ENCODE measurements around the gene TRIM5.
"Not testable (repeated sequence)": the region's sequence is repeated elsewhere in the genome, so short reads cannot be mapped to it uniquely, and the experiment has no call there.

TRIM5 gene

DNA sequence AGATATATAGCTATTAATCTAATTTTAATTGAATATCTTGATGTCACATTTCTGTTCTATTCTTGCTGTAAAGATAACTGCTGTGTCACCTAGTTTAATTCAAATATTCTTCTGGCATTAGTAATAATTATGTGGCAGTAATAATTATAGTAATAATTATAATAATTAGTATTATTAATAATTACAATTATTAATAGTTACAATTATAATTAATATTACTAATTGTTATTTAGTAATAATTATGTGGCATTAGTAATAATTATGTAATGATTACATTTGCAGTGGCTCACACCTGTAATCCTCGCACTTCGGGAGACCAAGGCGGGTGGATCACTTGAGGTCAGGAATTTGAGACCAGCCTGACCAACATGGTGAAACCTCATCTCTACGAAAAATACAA is 1.6 kb upstream of the TRIM5 start:
- no peak for DNase-seq

DNA sequence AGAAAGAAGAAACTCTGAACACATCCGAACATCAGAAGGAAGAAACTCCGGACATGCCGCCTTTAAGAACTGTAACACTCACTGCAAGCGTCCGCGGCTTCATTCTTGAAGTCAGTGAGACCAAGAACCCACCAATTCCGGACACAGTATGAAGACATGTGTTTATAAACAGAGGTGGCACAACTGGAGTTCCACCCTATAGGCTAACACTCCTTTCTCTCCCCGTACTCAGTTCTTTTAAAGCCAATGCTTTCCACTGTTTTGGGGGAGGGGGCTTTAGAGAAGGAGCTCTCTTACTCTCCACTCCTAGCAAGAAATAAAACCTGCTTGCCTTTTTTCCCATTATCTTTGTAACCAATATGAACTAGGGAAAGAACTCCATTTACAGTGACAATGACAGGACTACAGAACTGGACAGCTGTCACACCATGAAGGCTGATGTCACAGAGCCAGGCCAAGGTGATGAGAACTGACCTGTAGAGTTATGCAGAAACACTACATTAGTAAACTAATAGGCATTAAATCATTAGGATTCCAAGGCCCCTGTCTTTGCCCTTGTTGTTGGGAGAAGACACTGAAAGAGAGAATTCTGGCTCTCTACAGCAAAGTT is 733 bp downstream of the TRIM5 start:
- no peak for DNase-seq

DNA sequence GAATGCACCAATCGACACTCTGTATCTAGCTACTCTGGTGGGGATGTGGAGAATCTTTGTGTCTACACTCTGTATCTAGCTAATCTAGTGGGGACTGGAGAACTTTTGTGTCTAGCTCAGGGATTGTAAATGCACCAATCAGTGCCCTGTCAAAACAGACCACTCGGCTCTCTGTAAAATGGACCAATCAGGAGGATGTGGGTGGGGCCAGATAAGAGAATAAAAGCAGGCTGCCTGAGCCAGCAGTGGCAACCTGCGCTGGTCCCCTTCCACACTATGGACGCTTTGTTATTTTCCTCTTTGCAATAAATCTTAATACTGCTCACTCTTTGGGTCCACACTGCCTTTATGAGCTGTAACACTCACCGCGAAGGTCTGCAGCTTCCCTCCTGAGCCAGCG is 1.3 kb downstream of the TRIM5 start:
- DNase-seq: peak; percentile 37

DNA sequence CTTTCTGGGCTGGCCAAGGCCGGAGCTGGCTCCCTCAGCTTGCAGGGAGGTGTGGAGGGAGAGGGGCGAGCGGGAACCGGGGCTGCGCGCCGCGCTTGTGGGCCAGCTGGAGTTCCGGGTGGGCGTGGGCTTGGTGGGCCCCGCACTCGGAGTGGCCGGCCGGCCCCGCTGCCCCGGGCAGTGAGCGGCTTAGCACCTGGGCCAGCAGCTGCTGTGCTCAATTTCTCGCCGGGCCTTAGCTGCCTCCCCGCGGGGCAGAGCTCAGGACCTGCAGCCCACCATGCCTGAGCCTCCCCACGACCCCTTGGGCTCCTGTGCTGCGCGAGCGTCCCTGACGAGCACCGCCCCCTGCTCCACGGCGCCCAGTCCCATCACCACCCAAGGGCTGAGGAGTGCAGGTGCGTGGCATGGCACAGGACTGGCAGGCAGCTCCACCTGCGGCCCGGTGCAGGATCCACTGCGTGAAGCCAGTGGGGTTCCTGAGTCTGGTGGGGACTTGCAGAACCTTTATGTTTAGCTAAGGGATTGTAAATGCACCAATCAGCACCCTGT is 1.9 kb downstream of the TRIM5 start:
- not testable (repeated sequence) for DNase-seq

DNA sequence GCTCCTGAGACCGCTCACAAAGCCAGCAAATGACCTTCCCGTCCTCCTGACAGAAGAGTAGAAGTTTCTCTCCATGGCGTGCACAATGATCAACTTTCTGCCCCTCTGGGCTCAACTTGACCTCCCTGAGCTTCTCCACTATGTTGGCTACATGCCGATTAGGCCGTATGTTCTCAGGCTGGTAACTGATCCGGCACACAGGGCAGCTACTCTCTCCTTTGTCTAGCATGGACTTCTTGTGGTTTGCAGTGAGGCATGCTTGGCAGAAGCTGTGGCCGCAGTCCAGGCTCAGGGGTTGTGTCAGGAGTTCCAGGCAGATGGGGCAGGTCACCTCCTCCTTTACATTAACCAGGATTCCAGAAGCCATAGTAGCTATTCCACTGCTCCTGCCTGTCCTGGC is 5.1 kb downstream of the TRIM5 start:
- DNase-seq: no peak

DNA sequence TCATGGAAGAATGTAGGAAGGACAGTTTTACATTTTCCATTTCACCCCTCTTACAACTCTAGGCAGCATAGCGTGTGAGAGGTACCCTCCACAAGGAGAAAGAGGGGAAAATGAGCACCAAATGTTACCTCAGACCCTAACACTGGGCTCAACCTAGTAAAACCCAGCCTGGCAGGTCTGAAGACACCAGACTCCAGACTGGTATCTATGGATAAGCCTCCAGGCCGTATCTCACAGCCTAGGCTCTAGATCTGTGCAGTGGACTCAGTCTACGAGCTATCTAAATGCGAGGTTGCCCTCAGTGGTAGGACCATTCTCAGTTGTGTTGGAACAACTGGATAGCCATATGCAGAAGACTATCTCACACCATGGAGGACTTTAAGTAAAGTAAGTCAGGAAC is 10.5 kb downstream of the TRIM5 start:
- DNase-seq: no peak

DNA sequence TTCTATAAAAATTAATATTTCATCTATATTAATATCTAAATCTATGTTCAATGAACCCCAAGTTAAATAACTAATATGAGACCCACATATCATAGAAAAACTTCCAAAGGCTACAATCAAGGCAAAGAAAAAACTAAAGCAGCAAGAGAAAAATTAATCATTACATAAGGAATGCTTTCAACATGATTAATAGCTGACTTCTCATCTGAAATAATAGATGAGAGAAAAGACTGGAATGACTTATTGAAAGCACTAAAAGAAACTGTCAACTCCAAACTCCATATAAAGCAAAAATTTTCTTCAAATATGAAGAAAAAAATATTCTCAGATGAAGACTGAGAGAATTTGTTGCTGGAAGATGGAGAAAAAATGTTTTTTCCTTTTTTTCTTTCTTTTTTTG is 13.0 kb downstream of the TRIM5 start:
- no peak for DNase-seq

DNA sequence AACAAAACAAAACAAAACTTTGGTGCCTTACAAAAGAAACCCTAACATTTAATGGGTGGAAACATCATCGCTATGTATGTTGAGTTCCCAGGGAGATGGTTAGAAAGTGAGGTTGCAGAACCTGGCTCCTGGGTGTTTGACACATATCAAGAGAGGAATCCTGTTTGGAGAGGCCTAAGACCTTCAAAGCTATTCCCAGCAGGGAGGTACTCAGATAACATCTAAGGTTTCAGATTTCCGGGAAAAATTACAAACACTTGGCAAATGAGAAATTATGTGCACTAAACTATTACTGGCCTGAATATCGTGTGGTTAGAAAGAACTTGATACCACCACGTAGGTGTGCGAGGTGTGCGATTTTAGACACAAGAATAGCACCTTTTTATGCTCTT is 18.5 kb downstream of the TRIM5 start:
- no peak for DNase-seq

DNA sequence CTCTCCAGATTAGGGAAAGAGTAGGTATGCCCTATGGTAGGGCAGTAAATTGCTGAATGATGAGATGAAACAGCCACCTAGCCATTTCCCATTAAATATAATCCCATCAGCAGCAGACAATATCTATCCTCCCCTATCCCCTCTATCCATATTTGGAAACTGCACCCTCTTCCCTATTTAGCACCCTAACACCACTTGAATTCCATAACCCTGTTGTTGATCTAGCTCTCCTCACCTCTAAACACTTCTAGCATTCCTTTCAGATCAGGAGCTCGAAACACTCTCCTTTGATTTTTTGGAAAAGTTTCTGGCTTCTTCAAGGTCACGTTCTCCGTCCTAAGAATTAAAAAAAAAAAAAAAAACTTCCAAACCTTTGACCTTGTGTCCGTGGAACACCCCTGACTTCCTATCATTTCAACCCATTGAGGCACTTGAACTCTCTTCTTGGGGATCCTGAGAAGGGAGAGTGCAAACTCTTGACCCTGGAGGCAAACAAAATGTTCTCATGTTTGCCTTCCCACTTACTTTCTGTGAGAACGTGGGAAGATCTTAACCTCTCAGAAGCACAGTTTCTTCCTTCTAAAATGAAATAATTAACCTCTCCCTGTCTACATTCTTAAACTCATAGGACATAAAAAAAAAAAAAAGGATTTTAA is 19.0 kb downstream of the TRIM5 start:
- no peak for DNase-seq

DNA sequence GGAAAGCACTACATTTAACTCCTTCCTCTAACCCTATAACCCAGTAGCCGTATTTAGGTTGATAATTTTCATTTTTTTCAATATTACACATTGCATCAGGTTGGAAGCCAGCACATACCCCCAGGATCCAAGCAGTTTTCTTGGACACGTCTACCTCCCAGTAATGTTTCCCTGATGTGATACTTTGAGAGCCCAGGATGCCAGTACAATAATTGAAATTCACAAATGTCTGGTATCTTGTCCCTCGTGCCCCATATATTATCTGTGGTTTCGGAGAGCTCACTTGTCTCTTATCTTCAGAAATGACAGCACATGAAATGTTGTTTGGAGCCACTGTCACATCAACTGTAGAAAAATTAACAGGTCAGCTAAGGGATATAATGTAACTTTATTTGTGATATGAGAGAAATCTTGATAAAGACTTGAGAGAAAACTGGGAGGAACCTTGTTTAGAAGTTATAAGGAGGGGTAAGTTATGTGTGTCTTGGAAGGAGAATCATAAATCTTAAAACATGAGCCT is 19.8 kb downstream of the TRIM5 start:
- DNase-seq: no peak

DNA sequence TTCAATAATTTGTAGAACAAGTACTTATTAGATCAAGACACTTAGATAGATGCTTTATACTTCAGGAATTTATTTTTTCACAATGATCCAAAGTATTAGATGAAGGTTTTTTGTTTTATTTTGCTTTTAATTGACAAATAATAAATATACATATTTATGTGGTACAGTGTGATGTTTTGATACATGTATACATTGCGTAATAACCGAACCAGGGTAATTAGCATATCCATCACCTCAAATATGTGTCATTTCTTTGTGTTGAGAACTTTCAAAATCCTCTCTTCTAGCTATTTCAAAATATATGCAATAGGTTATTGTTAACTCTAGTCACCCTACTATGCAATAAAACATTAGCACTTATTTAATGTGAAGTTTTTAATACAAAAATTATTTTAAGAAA is 21.4 kb downstream of the TRIM5 start:
- no peak for DNase-seq

DNA sequence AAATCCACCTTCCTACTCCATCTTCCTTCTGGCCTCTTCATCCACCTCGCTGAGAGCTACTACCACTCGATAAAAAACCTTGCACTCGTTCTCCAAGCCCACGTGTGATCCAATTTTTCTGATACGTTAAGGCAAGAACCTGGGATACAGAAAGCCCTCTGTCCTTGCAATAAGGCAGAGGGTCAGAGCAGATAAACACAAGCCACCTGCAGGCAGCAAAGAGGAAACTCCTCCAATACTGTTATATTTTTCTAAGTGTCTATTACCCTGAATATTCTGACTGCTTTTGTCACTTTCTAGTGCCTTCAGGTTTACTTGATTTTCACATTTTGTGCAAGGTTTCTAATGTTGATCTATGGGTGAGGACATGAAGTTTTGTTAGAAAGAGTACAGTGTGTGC is 26.6 kb downstream of the TRIM5 start:
- DNase-seq: no peak

DNA sequence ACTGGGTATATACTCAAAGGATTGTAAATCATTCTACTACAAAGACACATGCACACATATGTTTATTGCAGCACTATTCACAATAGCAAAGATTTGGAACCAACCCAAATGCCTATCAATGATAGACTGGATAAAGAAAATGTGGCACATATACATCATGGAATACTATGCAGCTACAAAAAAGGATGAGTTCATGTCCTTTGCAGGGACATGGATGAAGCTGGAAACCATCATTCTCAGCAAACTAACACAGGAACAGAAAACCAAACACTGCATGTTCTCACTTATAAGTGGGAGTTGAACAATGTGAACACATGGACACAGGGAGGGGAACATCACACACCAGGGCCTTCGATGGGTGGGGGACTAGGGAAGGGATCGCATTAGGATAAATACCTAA is 27.9 kb downstream of the TRIM5 start:
- DNase-seq: not testable (repeated sequence)

DNA sequence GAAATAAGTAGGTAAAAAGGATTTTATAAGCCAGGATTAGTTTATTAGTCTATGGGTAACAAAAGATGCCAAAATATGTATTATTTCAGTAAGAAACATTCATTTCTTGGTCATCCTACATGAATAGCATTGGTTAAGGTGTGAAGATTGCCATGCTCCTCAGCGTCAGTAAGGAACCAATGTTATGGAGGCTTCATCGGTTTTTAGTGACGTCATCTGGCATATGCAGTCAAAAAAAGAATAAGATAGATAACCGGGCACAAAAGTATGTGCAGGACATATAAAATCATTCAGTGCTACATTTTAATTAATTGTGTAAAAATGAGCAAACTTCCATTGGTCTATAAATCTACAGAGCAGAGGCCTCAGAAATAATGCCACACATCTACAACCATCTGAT is 29.4 kb downstream of the TRIM5 start:
- DNase-seq: no peak

DNA sequence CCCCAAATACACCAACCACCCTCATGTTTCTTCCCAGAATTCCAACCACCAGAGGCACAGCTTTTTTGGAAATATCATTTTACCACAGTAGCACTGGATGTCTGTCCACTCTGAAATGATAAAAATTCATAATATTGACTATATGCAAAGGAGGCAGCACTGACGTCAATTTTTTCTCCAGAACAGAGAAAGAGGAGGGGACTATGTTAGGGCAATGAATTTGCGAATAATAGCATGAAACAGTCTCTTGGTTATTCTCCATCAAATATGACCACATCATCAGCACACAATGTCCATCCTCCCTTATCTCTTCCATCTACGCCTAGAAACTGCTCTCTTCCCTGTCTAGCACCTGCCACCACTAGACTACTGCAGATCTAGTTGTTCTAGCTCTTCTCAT is 38.7 kb downstream of the TRIM5 start:
- no peak for DNase-seq

DNA sequence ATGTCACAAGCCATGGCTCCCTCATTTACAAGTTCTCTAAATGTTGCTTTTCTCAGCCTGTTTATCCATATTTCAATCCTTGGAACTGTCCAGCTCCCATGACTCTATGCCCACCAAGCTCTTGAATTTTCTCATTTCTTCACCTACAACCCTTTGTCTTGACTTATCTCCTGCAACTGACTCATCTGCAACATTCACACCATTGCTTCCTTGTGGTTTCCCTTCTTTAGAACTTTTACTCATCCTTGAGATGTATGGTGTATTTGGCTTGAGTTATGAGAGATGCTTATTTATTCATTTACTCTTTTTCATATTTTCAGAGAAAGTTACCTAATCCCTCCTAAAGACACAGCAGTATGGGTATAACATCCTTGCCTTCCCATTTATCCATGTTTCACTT is 41.3 kb downstream of the TRIM5 start:
- DNase-seq: no peak

DNA sequence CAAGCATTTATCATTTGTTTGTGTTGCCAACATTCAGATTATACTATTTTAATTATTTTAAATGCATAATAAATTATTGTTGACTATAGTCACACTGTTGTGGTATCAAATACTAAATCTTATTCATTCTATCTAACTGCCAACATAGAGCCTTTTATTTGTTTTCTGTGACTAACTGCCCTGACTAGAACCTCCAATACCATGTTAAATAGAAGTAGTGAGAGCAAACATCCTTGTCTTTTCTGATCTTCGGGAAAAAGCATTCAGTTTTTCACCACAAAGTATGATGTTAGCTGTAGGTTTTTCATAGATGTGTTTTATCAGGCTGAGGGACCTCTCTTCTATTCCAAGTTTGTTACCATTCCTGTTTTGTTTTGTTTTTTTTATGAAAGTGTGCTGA is 44.9 kb downstream of the TRIM5 start:
- no peak for DNase-seq

DNA sequence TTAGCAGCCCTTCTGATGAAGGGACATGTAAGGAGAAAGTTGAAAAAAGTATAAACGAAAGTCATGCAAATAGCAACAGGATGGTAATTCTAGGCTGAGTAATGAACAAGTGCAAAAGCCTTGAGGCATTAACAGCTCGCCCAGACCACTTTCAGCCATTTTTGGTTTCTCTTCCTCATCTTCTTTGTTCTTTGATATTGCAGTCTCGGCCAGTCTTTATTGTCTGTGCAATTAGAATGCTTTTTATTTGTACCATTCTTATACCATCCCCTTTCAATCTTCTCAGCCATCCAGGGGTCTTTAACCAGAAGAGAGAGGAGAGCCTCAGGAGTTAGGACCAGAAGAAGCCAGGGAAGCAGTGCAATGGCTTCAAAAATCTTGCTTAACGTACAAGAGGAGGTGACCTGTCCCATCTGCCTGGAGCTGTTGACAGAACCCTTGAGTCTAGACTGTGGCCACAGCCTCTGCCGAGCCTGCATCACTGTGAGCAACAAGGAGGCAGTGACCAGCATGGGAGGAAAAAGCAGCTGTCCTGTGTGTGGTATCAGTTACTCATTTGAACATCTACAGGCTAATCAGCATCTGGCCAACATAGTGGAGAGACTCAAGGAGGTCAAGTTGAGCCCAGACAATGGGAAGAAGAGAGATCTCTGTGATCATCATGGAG is 52.8 kb downstream of the TRIM5 start:
- no peak for DNase-seq

DNA sequence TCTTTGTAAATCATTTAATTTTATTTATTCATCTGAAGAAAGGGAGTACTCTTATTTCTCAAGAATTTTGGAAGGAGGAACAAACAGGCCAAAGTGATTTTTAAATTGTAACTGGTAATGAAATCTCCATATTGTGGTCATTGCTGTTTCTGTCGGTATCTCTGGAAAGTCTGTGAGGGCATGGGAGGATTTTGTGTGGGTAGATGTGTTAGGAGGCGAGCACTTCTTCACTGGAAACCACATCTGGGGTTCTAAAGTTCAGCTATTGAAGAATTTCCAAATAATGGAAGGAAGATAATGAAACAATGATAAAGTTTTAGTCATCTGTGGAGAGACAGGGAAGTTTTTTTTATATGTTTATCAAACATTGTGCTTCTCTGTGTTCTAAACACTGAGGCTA is 53.5 kb downstream of the TRIM5 start:
- DNase-seq: no peak

DNA sequence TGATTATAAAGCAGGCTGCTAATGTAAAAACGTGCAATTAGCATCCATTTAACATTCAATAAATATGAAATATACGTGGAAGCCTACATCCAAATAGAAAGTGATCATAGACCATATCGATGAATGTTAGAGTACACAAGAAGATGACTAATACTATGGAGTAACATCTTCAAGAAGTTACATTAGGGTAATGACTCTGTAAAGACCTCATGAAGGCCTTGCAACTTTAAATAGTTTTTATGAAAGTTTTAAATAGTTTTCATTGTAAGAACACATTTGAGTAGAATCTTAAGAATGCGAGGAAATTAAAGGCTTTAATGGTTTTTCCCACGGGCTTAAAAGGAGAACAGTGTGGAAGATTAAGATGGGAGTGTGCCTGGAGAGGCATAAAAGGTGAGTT is 58.7 kb downstream of the TRIM5 start:
- no peak for DNase-seq

DNA sequence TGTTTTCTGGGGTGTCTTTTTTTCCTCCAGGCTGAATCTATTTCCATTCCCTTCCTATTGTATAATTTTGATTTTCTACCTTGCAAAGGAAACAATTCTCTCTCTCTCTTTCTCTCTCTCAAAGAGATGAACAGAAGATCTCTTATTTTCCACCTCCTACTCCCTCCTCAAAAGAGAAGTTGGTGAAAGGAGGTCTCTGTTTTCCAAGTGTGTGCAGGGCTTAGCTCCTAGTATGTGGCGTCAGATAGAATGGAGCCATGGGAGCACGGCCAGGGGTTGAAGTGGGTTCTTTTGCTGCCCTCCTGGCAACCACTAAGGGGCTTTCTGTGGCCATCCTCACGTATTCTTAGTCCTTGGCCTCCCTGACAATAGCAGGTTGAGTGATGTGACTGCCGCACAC is 59.6 kb downstream of the TRIM5 start:
- no peak for DNase-seq

DNA sequence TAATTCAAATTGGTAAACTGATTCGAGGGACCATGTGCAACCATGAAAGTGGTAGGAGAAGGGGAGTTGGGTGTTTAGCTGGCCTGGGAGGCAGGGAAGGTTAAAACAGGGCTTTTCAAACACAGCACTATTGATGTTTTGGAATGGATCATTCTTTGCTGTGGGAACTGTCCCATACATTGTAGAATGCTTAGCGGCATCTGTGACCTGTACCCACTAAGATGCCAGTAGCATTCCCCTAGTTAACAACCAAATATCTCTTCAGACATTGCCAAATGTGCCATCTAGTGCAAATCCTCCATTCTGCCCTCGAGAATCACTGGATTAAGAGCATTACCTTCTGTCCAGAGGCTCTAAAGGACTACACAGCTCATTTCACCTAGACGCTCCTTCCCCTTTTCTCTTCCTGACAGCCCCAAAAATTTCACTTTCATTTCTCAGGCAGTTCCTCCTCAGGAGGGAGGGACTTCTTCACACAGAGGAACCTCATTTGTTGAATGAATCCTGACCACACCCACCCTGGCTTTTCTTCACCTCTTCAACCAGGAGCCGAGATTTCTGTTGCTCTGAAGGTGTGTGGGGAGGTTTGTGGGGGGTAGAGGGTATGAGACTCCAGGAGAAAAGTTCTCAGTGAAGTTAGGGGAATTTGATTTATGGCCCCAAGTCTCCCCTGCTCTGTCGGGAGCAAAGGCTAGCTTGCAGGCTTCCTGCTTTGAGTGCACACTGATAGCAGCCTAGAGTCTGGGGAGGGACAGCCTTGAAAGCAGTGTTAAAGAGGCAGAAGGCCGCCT is 60.2 kb downstream of the TRIM5 start, which contains the start of gene TRIM34:
Gene TRIM34, plus strand, starts transcription at position 513 of the 791 bp plus-strand sequence. CDS start 7,331 bp downstream, outside the sequence.
- peak; percentile 67 for DNase-seq

DNA sequence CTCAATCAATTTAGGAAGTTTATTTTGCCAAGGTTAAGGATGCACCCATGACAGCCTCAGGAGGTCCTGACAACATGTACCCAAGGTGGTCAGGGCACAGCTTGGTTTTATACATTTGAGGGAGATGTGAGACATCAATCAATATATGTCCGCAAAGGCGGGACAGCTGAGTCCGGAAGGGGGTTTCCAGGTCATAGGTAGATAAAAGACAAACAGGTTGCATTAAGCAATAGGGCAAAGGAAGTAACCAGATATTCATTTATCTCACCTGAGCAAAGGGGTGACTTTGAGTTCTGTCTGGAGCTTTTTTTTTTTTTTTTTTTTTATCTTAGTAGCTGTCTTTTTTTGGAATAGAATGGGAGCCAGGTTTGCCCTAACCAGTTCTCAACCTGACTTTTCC is 62.1 kb downstream of the TRIM5 start:
- DNase-seq: no peak

Data from stimulated activated CD4-positive, alpha-beta T cell treated with anti-CD3 and anti-CD28 coated beads, Interleukin-15, amount 100 ng/mL, for 24 hours (primary cell).